Panc1 (cell line): Measurements from ENCODE around the gene CD3D. TPM values are rescaled to one million over a fixed set of nuclear protein-coding genes. Genes with fewer than 3 reads are reported as not detected.

Source experiments
- ATAC-seq: fragments of 200-7000 bp; cut with Tn5 transposase; 2 replicates; pipeline ENCODE4 v1.9.1; 2020; ENCODE audit warnings: mild to moderate bottlenecking, moderate library complexity
- BruUV-seq: library from RNA; stranded (reverse); fragments of 400-500 nt; replicated peaks from 2 replicates; lab custom pipeline; 2021; lab: Mats Ljungman, UMichigan
- CTCF ChIA-PET: fragments of 300-600 bp; sonication (Branson Sonifier 250); formaldehyde crosslinking; loops from one replicate; lab custom pipeline; 2022; ENCODE audit warnings: antibody characterized with exemption; lab: Charles Lee
- POLR2A ChIA-PET: fragments of 300-600 bp; sonication (Branson Sonifier 250); formaldehyde crosslinking; loops from one replicate; lab custom pipeline; 2022; ENCODE audit warnings: antibody characterized with exemption; lab: Charles Lee
- DNase-seq: peaks from one replicate; pipeline ENCODE4 v3.0.0-alpha.2; 2010; ENCODE audit warnings: low read depth, low spot score
- H3K27ac ChIP-seq: 2 replicates; pipeline ENCODE4 v1.5.1; 2011; ENCODE audit warnings: mild to moderate bottlenecking, low read length, inconsistent platforms
- H3K27me3 ChIP-seq: fragments of 200-500 bp; sonication (Bioruptor generic); 2 replicates; pipeline ENCODE4 v1.6.0; 2014; ENCODE audit warnings: low read length, inconsistent platforms; ENCODE audit not compliant: control insufficient read depth, insufficient read depth
- H3K36me3 ChIP-seq: fragments of 200-500 bp; sonication (Bioruptor generic); 2 replicates; pipeline ENCODE4 v1.5.1; 2014; ENCODE audit warnings: inconsistent platforms, mild to moderate bottlenecking, low read length, moderate library complexity; ENCODE audit not compliant: control insufficient read depth, insufficient read depth
- H3K4me1 ChIP-seq: 2 replicates; pipeline ENCODE4 v1.5.1; 2011; ENCODE audit warnings: inconsistent platforms, mild to moderate bottlenecking, low read length, moderate library complexity; ENCODE audit not compliant: control insufficient read depth, insufficient read depth
- H3K4me3 ChIP-seq, 2 experiments: 2 replicates each; pipeline ENCODE4 v1.5.1; 2011 to 2012; ENCODE audit warnings: low read depth in 2 of 2, low read length in 2 of 2, mild to moderate bottlenecking in 2 of 2, inconsistent platforms in 1 of 2, moderate library complexity in 1 of 2
- H3K9me3 ChIP-seq: fragments of 200-500 bp; sonication (Bioruptor generic); 2 replicates; pipeline ENCODE4 v1.5.1; 2014; ENCODE audit warnings: low read depth, mild to moderate bottlenecking, inconsistent platforms, low read length, moderate library complexity; ENCODE audit not compliant: control insufficient read depth, insufficient read depth
- POLR2AphosphoS5 ChIP-seq: IDR thresholded peaks from 2 replicates; pipeline ENCODE4 v1.6.1; 2012; ENCODE audit warnings: mild to moderate bottlenecking, low read depth, low read length, moderate library complexity
- SIN3A ChIP-seq: IDR thresholded peaks from 2 replicates; pipeline ENCODE4 v1.6.1; 2012; ENCODE audit warnings: low read depth, mild to moderate bottlenecking, low read length, moderate library complexity, borderline replicate concordance; ENCODE audit not compliant: insufficient read depth
- TCF7L2 ChIP-seq: IDR thresholded peaks from 2 replicates; pipeline ENCODE4 v1.6.1; 2011; ENCODE audit warnings: mild to moderate bottlenecking, low read depth, low read length, inconsistent platforms
- in situ Hi-C: cut with HindIII; loops from 2 replicates; pipeline ENCODE4 v1.10.0; 2016; ENCODE audit warnings: low sequenced_read_pairs, low pct_unique_long_range_greater_than_20kb
- intact Hi-C: fragments of 100-400 bp; cut with micrococcal nuclease; formaldehyde crosslinking; loops from one replicate; pipeline ENCODE4 v1.10.0; 2022; ENCODE audit not compliant: unreplicated experiment
- total RNA-seq: library from RNA; stranded (reverse); gene quantifications from one replicate; pipeline ENCODE4 v1.2.1, GENCODE V29; 2021; ENCODE audit not compliant: unreplicated experiment
- TF ChIP-seq, protein P1 (sequence below), 2 experiments: IDR thresholded peaks; 2 replicates each; pipeline ENCODE4 v1.6.1; 2011 to 2012; ENCODE audit warnings: low read depth in 2 of 2, control low read depth in 1 of 2, low read length in 1 of 2, mild to moderate bottlenecking in 1 of 2, moderate library complexity in 1 of 2; ENCODE audit not compliant: insufficient read depth in 1 of 2
- TF ChIP-seq, protein P2 (sequence below): fragments of 450-650 bp; IDR thresholded peaks from 2 replicates; pipeline ENCODE4 v1.5.1; 2017; ENCODE audit warnings: mild to moderate bottlenecking

The CD3D gene
- total RNA-seq, 1 experiment from 2014 or later = 0.39 TPM

DNA sequence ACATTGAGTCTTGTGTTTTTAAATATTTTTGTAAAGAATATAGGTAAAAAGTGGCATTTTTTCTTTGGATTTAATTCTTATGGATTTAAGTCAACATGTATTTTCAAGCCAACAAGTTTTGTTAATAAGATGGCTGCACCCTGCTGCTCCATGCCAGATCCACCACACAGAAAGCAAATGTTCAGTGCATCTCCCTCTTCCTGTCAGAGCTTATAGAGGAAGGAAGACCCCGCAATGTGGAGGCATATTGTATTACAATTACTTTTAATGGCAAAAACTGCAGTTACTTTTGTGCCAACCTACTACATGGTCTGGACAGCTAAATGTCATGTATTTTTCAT, 38.3 kb downstream of the CD3D start:
- DNase-seq (no peak), ATAC-seq (no peak)
- BruUV-seq = no TSS peak
- no peak for TF ChIP-seq TCF7L2
- TF ChIP-seq, protein P1, sequence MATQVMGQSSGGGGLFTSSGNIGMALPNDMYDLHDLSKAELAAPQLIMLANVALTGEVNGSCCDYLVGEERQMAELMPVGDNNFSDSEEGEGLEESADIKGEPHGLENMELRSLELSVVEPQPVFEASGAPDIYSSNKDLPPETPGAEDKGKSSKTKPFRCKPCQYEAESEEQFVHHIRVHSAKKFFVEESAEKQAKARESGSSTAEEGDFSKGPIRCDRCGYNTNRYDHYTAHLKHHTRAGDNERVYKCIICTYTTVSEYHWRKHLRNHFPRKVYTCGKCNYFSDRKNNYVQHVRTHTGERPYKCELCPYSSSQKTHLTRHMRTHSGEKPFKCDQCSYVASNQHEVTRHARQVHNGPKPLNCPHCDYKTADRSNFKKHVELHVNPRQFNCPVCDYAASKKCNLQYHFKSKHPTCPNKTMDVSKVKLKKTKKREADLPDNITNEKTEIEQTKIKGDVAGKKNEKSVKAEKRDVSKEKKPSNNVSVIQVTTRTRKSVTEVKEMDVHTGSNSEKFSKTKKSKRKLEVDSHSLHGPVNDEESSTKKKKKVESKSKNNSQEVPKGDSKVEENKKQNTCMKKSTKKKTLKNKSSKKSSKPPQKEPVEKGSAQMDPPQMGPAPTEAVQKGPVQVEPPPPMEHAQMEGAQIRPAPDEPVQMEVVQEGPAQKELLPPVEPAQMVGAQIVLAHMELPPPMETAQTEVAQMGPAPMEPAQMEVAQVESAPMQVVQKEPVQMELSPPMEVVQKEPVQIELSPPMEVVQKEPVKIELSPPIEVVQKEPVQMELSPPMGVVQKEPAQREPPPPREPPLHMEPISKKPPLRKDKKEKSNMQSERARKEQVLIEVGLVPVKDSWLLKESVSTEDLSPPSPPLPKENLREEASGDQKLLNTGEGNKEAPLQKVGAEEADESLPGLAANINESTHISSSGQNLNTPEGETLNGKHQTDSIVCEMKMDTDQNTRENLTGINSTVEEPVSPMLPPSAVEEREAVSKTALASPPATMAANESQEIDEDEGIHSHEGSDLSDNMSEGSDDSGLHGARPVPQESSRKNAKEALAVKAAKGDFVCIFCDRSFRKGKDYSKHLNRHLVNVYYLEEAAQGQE (IDR thresholded peaks at IDR 0.05; ENCODE audit: insufficient read depth in 1 of 2, low read depth in 2 of 2, low read length in 1 of 2) = no peak
- no peak for TF ChIP-seq SIN3A
- TF ChIP-seq POLR2AphosphoS5 = no peak
- TF ChIP-seq, protein P2, sequence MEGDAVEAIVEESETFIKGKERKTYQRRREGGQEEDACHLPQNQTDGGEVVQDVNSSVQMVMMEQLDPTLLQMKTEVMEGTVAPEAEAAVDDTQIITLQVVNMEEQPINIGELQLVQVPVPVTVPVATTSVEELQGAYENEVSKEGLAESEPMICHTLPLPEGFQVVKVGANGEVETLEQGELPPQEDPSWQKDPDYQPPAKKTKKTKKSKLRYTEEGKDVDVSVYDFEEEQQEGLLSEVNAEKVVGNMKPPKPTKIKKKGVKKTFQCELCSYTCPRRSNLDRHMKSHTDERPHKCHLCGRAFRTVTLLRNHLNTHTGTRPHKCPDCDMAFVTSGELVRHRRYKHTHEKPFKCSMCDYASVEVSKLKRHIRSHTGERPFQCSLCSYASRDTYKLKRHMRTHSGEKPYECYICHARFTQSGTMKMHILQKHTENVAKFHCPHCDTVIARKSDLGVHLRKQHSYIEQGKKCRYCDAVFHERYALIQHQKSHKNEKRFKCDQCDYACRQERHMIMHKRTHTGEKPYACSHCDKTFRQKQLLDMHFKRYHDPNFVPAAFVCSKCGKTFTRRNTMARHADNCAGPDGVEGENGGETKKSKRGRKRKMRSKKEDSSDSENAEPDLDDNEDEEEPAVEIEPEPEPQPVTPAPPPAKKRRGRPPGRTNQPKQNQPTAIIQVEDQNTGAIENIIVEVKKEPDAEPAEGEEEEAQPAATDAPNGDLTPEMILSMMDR = no peak
- intact Hi-C loops = no loop called here
- H3K9me3 ChIP-seq = no peaks in the 10 kb centered on the region
- in situ Hi-C loops = no loop called here
- H3K27me3 ChIP-seq = peaks cover 12% of the 10 kb centered on the region
- POLR2A ChIA-PET = no interaction called here
- no peak overlapping the region for H3K4me3 ChIP-seq
- no peaks in the 10 kb centered on the region for H3K36me3 ChIP-seq
- no peaks in the 10 kb centered on the region for H3K4me1 ChIP-seq
- no peak overlapping the region for H3K27ac ChIP-seq
- CTCF ChIA-PET = no interaction called here

DNA sequence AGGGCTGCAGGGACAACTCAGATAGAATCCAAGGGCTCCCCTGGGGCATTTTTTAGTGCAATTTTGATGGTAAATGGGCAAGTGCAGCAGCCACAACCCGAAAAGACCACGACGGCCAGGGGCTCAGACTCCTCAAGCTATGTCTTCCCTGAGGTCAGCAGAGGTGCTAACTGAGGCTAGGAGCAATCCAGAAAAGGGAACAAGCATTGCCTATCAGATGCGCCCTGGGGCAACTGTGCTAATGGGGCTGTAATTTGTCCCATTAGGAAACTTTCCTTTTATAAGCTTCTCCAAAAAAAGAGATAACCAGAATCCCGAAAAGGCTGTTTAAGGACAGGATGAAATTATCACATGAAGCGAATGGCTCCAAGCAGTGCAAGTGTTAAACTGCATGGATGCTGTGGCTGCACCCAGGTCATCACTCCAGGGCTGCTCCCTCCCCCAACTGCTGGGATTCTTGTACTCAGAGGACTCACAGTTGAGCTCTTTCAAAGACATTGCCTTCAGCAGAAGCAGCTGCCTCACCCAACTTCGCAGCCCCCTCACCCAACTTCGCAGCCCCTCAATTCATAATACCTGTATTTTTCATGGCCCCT, 40.8 kb downstream of the CD3D start:
- no peak overlapping the region for H3K27ac ChIP-seq
- 0 out of 2 replicates have a peak, but pooled peaks cover 3% of the 10 kb centered on the region for H3K4me1 ChIP-seq
- no peak overlapping the region for H3K4me3 ChIP-seq
- no peaks in the 10 kb centered on the region for H3K9me3 ChIP-seq
- in situ Hi-C loops (no loop called here), intact Hi-C loops (no loop called here)
- TF ChIP-seq, protein P1 (IDR thresholded peaks at IDR 0.05; ENCODE audit: insufficient read depth in 1 of 2, low read depth in 2 of 2, low read length in 1 of 2) = no peak
- TF ChIP-seq SIN3A (no peak), TCF7L2 (no peak), POLR2AphosphoS5 (no peak)
- TF ChIP-seq, protein P2 = no peak
- DNase-seq (no peak), ATAC-seq (no peak)
- CTCF ChIA-PET = interaction anchor here (0.6 kb wide), 1 partner anchor 9 kb away, joined by 5 read pairs; no protein-coding TSS in a partner anchor
- BruUV-seq = no TSS peak
- H3K36me3 ChIP-seq = no peaks in the 10 kb centered on the region
- H3K27me3 ChIP-seq = peaks cover 10% of the 10 kb centered on the region
- POLR2A ChIA-PET = no interaction called here
